Middle frontal gyrus (tissue), 1 donor: ENCODE measurements around the gene MYF5.

ENCODE experiments used
- DNase-seq: peaks from one replicate; pipeline ENCODE4 v3.0.0-alpha.2; 2015; ENCODE audit warnings: low spot score; ENCODE audit errors: extremely low spot score

MYF5 gene

DNA sequence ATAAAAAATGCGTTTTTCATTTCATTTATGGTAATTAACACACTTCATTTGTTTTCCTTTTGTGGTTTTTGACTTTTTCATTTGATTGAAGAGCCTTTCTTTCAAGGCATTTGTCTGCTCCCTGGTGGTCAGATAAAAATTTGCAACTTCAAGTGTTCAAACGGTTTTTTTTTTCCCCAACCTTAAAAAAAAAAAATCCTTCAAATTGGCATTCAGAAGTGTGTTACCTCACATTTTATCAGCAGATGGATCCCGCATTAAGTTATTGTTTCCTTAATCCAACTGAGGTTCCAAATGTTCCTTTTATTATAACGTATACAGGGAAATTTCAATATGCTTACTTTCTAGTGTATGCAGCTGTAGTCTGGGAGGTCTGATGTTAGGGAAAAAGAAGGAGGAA, 47.2 kb downstream of the MYF5 start:
- no peak for DNase-seq

DNA sequence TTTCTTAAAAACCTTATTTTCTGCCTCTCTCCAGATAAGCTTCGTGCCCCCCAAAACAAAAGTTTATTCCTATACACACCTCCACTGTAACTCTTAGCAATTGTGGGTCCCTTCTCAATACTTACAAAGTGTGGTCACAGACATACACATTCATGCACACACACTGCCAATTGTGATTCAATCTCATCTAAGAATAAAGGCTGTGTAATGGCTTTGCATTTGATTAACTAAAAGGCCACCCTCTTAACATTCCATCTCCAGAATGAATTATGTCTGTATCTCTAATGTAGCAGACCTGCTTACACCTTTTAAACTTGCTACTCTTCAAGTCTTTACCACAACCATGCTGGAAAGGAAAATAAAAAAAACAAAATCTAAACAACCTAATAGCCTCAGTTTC, 49.5 kb downstream of the MYF5 start:
- no peak for DNase-seq

DNA sequence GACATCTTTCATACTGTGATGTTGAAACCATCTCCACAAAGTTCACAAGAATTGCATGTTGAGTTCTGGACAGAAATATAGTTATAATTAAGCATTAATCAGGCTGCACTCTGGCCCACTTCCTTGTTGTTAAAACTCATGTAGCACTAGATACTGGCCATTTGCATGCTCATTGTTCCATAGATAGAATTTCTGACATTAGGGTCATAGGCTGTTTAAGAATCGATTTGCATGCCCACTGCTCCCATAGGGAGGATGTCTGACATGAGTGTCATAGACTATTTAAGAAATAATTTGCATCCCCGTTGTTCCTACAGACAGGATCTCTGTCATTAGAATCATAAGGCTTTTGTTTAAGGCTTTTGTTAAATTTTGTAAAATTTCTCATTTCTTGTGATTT, 50.2 kb downstream of the MYF5 start:
- DNase-seq, result no peak
